Erythroblast (primary cell): ENCODE data around the gene LHX2.

Experiments
- GATA1 ChIP-seq: IDR thresholded peaks from 2 replicates; pipeline ENCODE4 v1.6.1; 2011; ENCODE audit warnings: low read depth, mild to moderate bottlenecking, control low read depth, low read length, moderate library complexity
- POLR2A ChIP-seq: IDR thresholded peaks from 2 replicates; pipeline ENCODE4 v1.6.1; 2011; ENCODE audit warnings: mild to moderate bottlenecking, low read length

DNA sequence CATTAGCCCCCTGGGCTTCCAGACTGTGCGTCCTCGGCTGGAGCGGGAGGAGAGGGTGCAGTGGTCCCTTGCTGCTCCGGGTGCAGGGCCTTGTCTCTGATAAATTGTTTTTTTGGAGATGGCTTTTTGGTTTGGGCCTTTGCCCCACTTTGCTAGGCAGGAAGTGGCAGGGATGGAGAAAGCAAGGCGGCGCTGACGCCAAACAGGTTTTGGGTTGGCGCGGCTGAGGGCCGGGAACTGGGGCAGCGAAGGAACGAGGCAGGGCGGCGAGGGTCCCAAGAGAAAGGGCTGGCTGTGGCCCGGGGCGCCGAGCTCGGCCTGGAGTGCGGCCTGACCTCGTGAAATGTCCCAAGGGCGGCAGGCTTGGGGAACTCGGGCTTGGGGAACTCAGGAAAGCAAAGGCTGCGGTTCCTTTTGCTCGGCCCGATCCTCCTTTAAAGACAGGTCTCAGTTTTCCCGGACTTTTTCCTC, 4.1 kb downstream of the LHX2 start:
- TF ChIP-seq POLR2A (no peak), GATA1 (no peak)
